Suprapubic skin (tissue), 3 donors: ENCODE data around the gene POLR1A.

Source experiments
- CTCF ChIP-seq, 2 donors: fragments of 200-600 bp in 1 of 2; fragments of 450-650 bp in 1 of 2; sonication (generic) in 1 of 2; IDR thresholded peaks; one replicate each; pipeline ENCODE4 v1.5.1; 2016 to 2019; ENCODE audit warnings: antibody characterized with exemption in 2 of 2, mild to moderate bottlenecking in 1 of 2, moderate library complexity in 1 of 2
- EP300 ChIP-seq: sonication (generic); formaldehyde crosslinking; IDR thresholded peaks from one replicate; pipeline ENCODE4 v1.6.1; 2017; ENCODE audit warnings: antibody characterized with exemption

DNA sequence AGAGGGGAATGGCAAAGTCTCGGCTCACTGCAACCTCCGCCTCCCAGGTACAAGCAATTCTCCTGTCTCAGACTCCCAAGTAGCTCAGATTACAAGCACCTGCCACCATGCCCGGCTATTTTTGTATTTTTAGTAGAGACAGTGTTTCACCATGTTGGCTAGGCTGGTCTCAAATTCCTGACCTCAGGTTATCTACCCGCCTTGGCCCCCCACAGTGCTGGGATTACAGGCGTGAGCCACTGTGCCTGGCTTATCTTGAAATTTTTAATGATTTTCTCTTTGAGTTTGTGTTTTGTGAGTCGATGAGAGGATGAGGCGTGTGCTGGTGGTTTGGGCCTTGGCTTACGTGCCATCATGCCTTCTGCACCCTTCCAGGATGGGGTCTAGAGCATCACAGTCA, 115.6 kb downstream of the POLR1A start:
- TF ChIP-seq CTCF (IDR thresholded peaks at IDR 0.05) (no peak), EP300 (no peak)
